ENCODE data around the gene ZNF575.
A peak's percentile ranks its signal among the peaks of the same experiment; 100 is the strongest.
"Not testable (repeated sequence)": the region's sequence is repeated elsewhere in the genome, so short reads cannot be mapped to it uniquely, and the experiment has no call there.

ZNF575 gene

DNA sequence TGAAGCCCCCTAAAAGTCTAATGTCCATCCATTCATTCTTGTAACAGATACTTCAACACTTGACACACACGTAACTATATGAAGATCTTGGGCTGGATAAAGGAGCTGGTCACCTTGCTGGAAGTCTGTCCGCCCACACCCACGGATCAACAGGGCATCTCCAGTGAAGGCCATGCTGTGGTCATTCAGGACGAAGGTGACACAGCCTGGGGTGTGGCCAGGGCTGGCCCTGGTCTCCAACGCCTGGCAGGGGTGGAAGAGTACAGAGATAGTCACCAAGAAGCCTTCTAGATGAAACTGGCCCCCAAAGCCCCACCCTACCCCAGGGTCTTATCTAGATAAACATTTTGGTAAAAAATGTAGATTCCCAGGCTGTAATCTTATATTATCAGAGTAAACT, 21.7 kb upstream of the ZNF575 start:
- no peak for DNase-seq

DNA sequence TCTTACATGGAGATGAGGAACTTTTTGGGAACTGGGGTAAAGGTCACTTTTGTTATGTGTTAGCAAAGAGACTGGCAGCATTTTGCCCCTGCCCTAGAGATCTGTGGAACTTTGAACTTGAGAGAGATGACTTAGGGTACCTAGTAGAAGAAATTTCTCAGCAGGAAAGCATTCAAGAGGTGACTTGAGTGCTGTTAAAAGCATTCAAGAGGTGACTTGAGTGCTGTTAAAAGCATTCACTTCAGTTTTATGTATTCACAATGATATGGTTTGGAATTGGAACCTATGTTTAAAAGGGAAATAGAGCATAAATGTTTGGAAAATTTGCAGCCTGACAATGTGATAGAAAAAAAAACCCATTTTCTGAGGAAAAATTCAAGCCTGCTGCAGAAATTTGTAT, 20.6 kb upstream of the ZNF575 start:
- DNase-seq, result not testable (repeated sequence)

- DNase-seq, result peak; percentile 51
Observed at GRCh38 chr19:43518051-43518450, 14.9 kb upstream of the ZNF575 start.

GRCh38 chr19:43519436-43520088, 13.4 kb upstream of the ZNF575 start:
- DNase-seq, result peak; percentile 67

DNA sequence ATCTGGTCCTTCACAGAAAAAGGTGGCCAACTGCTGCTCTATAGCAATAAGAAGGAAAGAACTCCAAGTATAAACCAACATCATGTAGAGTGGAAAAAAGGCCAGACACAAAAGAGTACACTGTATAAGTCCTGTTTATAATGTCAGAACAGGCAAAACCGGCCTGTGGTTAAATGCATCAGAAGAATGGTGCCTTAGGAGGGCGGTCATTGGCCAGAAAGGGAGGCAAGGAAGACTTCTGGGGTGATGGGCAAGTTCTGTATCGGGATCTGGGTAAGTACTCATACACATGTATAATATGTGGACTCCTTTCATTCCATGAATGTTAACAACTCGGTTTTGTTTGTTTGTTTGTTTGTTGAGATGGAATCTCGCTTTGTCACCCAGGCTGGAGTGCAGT, 10.1 kb upstream of the ZNF575 start:
- DNase-seq, result no peak

DNA sequence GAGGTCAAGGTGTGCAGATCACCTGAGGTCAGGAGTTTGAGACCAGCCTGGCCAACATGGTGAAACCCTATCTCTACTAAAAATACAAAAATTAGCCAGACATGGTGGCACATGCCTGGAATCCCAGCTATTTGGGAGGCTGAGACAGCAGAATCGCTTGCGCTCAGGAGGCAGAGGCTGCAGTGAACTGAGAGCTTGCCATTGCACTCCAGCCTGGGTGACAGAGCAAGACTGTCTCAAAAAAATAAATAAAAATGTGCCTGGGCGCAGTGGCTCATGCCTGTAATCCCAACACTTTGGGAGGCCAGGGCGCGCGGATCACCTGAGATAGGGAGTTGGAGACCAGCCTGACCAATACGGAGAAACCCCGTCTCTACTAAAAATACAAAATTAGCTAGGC, 9.3 kb upstream of the ZNF575 start:
- DNase-seq, result not testable (repeated sequence)

DNA sequence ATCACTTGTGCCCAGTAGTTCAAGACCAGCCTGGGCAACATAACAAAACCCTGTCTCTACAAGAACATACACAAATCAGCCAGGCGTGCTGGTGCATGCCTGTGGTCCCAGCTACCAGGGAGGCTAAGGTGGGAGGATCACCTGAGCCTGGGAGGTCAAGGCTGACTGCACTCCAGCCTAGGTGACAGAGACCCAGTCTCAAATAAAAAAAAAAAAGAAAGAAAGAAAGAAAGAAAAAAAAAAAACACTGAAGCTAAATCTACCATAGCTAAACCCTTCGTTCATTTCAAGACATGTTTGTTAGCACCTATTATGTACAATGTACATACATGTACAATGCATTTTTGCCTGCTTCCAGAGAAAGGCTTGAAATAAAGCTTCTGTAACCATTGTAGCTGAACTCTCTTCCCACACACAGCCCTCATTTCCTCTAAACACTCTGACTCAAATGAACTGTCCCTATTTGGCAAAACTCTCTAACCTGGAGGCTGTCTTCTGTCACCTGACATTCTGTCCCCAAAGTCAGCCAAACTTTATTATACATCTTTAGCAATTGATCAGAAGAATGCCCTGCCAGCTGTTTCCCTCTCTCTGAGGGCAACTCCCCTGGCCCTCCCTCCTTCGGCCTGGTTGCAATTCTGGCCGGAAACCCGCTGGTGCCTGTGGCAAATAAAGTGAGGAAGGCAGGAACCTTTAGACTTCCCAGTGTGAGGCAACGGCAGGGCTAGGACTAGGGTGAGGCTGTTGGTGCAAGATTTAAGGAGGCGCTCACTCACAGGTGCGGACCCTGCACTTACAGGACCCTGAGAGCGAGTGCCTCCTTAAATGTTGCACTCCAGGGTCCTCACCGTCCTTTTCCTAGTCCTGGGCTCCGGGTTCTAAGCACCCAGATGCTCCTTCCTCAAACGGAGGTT, 7.8 kb upstream of the ZNF575 start:
- no peak for DNase-seq

- no peak for DNase-seq
Observed at GRCh38 chr19:43525836-43526771, 6.9 kb upstream of the ZNF575 start.

DNA sequence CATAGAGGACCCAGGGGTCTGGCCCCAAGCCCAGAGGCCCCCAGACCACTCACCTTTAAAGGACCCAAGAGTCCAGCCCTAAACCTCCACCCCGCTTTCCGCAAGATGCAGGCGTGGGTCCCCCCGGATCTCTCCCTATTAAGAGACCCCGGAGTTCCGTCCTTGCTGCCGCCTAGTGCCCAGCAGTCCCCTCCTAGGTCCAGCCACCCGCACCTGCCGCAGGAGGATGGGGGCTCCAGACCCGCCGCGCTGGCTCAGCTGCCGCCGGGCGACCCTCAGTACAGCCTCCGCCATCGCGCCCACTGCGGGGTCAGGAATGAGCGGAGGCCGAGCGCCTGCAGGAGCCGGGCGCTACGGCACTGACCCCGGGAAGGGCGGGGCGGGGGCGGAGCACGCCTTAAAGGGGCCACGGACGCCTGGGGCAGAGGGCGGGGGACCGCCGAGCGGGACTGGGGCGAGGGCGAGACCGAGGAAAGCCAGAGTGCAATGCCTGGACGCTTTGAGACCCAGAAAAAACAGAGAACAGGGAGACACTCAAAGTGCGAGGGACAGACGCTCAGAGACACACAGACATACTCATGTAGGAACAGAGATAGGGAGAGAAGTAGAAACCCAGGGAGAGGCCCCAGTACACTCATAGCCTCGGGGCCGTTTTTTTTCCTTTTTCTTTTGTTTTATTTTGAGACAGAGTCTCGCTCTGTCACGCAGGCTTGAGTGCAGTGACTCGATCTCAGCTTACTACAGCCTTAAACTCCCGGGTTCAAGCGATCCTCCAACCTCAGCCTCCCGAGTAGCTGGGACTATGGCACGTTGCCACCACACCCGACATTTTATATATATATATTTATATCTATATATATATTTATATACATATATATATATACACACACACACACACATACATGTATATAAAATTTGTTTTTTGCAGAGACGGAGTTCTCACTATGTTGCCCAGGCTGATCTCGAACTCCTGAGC, 5.8 kb upstream of the ZNF575 start, which contains the start of gene ETHE1:
ETHE1 (minus strand) TSS at position 318 of the 976 bp plus-strand sequence; CDS start at position 294, 24 bp downstream.
- no peak for DNase-seq

- no peak for DNase-seq
Observed at GRCh38 chr19:43527860-43528622, 4.9 kb upstream of the ZNF575 start.

DNA sequence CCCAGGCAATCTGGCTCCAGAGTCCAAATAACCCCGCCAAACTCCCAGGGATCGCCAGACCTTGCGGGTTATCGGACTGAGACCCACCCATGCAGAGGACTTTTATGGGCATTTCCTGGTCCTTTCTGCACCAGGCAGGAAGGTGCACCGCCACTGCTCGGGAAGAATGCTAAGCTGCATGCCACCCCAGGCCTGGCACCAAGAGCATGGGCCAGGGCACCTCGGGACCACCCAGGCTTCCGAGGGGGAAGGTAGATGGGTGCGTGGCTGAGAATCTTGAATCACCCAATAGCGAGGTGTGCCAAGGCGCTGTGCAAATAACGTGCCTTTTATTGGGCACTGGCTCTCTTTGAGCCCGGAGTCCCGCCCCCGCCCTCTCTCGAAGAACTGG, 422 bp upstream of the ZNF575 start:
- peak; percentile 85 for DNase-seq

DNA sequence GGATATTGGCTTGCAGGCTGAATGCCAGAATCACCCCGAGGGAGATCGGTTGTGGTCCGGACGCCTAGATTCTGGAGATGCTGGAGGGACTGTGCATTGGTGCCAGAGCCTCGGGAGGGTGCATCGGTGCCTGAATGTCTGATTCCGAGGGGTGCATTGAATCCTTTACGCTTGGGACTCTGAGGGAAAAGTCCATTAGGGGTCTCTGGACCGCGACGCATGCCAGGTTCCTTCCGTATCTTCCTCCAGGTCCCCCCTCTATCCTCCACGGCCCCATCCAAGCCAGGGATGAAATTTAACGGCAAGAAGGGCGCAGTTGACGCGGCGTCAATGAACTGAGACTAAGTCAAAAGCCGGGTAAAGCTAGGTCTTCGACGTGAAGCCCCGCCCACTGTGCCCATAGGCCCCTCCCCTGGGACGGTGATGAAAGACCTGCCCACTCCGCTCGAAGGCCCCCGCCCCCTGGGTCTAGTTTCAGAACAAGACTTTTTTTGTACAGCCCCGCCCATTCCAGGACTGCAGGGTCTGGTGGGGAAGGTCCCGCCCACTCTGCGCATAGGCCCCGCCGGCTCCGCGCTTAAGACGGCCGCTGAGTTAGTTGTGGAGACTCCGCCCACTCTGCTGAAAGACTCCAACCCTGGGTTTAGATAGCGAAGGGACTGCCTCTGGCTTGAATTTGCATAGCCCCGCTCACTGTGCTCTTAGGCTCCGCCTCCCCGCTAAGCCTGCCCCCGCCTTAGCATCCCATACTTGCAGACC, 737 bp downstream of the ZNF575 start:
- peak; percentile 96 for DNase-seq

- DNase-seq, result no peak
Observed at GRCh38 chr19:43534305-43534815, 1.4 kb downstream of the ZNF575 start.

DNA sequence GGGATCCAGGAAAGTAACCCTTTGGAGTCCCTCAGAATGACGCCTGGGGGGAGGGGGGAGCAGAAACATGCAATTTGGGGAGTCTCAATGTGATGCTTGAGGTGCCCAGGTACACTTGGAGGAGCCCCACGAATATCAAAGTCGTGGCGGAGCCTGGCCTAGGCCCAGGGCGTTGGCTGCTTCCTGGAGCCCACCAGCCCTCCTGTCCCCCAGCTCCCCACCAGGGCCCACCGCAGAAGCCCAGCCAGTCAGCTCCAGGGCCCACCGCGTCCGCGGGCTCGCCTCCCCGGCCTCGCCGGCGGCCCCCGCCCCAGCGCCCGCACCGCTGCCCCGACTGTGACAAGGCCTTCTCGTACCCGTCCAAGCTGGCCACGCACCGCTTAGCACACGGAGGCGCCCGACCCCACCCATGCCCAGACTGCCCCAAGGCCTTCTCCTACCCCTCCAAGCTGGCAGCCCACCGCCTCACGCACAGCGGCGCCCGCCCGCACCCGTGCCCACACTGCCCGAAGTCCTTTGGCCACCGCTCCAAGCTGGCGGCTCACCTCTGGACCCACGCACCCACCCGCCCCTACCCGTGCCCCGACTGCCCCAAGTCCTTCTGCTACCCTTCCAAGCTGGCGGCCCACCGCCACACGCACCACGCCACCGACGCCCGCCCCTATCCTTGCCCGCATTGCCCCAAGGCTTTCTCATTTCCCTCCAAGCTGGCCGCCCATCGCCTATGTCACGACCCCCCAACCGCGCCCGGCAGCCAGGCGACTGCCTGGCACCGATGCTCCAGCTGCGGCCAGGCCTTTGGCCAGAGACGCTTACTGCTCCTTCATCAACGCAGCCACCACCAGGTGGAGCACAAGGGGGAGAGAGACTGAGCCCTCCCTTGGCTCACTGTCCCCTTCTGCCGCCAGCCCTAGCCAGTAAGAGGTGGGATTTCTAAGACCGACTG, 2.1 kb downstream of the ZNF575 start:
- no peak for DNase-seq

GRCh38 chr19:43538922-43539321, 5.9 kb downstream of the ZNF575 start:
- no peak for DNase-seq

GRCh38 chr19:43540381-43540780, 7.4 kb downstream of the ZNF575 start:
- DNase-seq, result no peak

DNA sequence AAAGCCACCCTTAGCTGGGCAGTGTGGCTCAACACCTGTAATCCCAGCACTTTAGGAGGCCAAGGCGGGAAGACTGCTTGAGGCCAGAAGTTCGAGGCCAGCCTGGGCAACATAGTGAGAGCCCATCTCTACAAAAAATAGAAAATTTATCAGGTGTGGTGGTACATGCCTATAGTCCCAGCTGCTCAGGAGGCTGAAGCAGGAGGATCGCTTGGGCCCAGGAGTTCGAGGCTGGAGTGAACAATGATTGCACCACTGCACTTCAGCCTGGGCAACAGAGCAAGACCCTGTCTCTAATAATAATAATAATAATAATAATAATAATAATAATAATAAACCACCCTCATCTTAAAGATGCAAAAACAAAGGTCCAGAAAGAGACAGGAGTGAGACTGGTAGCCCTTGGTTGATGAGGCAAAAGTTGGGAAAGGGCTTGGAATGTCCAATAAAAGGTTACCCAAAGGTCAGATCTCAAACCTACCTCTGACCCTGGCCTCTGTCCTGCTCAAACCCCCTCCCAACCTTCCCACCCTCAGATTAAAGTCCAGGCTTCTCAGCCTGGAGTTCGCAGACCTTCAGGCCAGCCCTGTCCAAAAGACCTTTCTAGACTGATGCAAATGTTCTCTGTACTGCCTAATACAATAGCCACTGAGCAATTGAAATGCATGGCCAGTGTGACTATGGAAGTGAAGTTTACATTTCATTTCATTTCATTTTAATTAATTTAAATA, 9.1 kb downstream of the ZNF575 start:
- no peak for DNase-seq

DNA sequence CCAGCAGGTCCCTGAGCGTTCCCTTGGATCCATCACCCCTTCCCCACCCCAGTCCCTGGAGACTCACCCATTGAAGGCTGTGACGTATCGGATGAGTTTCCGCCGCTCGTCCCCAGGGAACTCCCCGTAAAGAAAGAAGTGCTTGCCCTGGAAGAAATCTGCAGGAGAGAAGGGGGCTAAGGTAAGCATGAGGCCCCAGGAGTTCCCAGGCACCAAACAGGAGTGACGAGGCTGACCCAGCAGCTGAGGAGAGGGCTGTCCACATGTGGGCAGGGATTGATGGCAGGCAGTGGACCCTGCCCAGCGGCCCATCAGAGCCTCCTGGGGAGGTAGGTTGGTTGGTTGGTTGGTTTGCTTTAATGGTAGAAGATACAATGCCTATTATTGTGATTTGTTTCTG, 11.1 kb downstream of the ZNF575 start:
- no peak for DNase-seq
